ENCODE measurements around the gene PGC. TPM values are rescaled to one million over a fixed set of nuclear protein-coding genes. Genes with fewer than 3 reads are reported as not detected.
A peak's percentile ranks its signal among the peaks of the same experiment; 100 is the strongest.

The PGC gene
- total RNA-seq, 1 experiment from 2014 or later: not detected

DNA sequence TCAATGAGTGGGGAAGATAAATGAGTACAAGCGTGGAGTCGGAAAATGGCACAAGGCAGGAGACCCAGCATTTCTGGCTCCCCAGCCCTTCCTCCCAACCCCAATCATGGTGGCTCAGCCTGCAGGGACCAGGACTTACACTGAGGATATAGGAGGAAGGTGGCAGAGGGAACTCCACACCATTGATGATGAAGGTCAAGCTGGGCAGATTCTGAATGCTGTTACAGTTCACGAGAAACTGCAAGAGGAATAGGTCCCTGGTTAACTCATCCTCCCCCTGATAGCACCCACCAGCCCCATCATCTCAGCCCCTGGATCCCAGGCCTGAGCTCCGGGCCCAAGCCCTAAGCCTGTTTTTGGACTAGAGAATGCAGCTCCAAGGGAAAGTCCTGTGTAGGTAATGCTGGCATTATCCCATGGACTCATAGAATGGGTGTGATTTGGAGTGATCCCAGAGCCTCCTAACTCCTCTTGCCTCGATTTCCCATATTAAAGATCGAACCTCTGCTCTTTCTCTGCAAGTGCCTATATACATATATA, 9.5 kb downstream of the PGC start:
- H3K4me3 ChIP-seq: no peak overlapping the region
- no peaks in the 10 kb centered on the region for H3K36me3 ChIP-seq
- H3K27me3 ChIP-seq: no peaks in the 10 kb centered on the region
- DNase-seq: no peak
- H3K9me3 ChIP-seq: no peaks in the 10 kb centered on the region

- DNase-seq: no peak
- no peaks in the 10 kb centered on the region for H3K27me3 ChIP-seq
- H3K4me3 ChIP-seq: no peak overlapping the region
- no peaks in the 10 kb centered on the region for H3K9me3 ChIP-seq
- no peaks in the 10 kb centered on the region for H3K36me3 ChIP-seq
Observed at GRCh38 chr6:41736800-41737555, 10.2 kb downstream of the PGC start.

- Histone ChIP-seq H3K36me3 (no peaks in the 10 kb centered on the region), H3K4me3 (no peak overlapping the region), H3K27me3 (no peaks in the 10 kb centered on the region), H3K9me3 (no peaks in the 10 kb centered on the region)
- no peak for DNase-seq
Observed at GRCh38 chr6:41736186-41736733, 10.9 kb downstream of the PGC start.

- no peaks in the 10 kb centered on the region for H3K36me3 ChIP-seq
- DNase-seq: peak; percentile 85
- no peaks in the 10 kb centered on the region for H3K9me3 ChIP-seq
- peak within 1 kb of the TSS; percentile 58 for H3K4me3 ChIP-seq
- no peaks in the 10 kb centered on the region for H3K27me3 ChIP-seq
Observed at GRCh38 chr6:41735427-41736185, 11.6 kb downstream of the PGC start, which contains the start of gene TFEB. Gene TFEB, minus strand, starts transcription at chr6:41735608. Its CDS starts 44,395 bp downstream, at chr6:41691213.

DNA sequence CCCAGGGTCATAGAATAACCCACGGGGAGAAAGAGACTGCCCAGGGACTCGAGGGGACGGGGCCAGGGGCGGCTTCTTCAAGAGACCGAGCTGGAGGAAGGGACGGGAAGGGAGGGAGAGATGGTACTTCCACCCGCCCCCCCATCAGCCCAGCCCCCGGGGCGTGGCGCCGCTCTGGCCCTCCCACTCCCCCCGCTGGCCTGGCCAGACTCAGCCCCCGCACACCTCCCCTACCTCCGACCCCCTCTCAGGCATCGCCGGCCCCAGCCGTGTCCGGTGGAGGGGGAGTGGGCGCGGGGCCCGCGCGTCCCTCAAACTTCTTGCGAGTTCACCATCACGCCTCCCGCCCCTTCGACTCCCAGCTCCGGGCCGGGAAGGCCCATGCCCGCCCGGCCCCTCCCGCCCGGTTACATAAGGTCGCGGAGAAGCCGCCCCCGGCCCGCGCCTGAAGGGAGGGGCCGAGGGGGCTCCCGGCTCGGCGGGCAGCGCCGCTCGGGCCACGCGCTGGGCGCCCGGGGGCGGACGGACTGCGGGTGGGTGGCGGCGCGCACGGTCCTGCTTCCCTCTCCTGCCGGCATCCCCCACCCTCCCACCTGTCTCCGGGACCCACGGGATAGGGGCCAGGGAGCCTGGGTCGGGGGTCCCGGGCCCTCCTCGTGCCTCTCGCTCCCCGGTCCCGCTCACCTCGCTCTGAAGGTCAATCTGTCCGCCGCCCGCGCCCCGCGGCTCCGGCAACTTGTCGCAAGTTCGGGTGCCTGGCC, 12.4 kb downstream of the PGC start:
- H3K36me3 ChIP-seq: no peaks in the 10 kb centered on the region
- H3K27me3 ChIP-seq: no peaks in the 10 kb centered on the region
- H3K4me3 ChIP-seq: peak overlapping the region; percentile 58
- H3K9me3 ChIP-seq: no peaks in the 10 kb centered on the region
- peak; percentile 70 for DNase-seq

GRCh38 chr6:41733707-41734665, 13.2 kb downstream of the PGC start:
- Histone ChIP-seq H3K27me3 (no peaks in the 10 kb centered on the region), H3K9me3 (no peaks in the 10 kb centered on the region), H3K4me3 (peak overlapping the region; percentile 58), H3K36me3 (no peaks in the 10 kb centered on the region)
- peak; percentile 61 for DNase-seq

DNA sequence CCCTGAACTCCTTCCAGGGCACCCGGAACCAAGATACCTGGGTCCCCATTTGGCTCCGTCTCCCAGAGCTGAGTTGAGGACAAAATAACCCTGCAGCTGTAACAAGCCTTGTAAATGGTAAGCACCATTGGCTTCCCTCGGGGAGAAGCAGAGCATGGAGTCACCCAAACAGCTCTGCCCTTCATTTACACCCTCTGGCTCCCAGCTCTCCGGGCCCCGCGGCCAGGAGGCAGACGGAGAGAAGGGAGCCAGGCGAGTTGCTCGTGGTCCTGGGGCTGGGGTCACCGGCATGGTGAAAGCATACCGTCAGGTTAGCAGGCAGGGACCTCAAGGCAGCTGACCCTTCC, 13.9 kb downstream of the PGC start:
- no peaks in the 10 kb centered on the region for H3K9me3 ChIP-seq
- no peak overlapping the region; the same call in 1 of the 2 replicates for H3K4me3 ChIP-seq
- H3K27me3 ChIP-seq: no peaks in the 10 kb centered on the region
- H3K36me3 ChIP-seq: no peaks in the 10 kb centered on the region
- no peak for DNase-seq

DNA sequence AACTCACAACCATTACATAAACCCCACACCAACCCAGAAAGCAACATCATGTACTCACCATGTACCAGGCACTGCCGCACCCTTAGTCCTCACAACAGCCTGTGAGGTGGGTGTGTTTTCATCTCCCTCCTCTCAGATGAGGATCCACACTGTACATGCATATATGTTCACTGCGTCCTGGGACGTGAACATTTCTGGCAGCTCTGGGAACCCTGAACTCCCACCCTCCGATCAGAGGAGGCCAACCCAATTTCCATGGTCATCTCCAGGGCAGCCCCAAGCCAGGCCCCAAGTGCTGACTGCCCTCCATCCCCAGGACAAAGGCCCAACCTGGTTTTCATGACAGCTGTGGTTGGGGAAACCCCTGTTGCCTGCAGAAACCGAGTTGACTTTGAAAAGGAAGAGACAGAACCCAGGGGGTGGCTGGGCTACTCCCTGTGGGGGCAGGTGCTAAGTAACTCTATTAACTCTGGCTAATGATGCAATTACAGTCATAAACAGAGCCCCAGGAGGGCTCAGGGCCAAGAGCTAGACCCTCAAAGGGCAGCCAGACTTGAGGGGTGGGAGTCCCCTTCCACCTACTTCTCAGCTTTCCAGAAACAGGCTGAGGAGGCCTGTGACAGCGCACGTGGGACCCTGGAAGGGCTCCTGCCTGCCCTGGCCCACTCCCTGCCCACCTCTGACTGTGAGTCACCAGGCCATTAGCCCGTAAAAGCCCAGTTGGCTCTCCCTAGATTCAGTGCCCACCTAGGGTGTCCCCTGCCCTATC, 14.4 kb downstream of the PGC start:
- no peaks in the 10 kb centered on the region for H3K27me3 ChIP-seq
- H3K9me3 ChIP-seq: no peaks in the 10 kb centered on the region
- H3K4me3 ChIP-seq: no peak overlapping the region
- no peak for DNase-seq
- H3K36me3 ChIP-seq: no peaks in the 10 kb centered on the region

GRCh38 chr6:41732149-41732548, 15.0 kb downstream of the PGC start:
- no peaks in the 10 kb centered on the region for H3K36me3 ChIP-seq
- no peak for DNase-seq
- no peaks in the 10 kb centered on the region for H3K27me3 ChIP-seq
- no peaks in the 10 kb centered on the region for H3K9me3 ChIP-seq
- no peak overlapping the region for H3K4me3 ChIP-seq

- no peak for DNase-seq
- Histone ChIP-seq H3K36me3 (no peaks in the 10 kb centered on the region), H3K9me3 (no peaks in the 10 kb centered on the region), H3K27me3 (no peaks in the 10 kb centered on the region), H3K4me3 (no peak overlapping the region)
Observed at GRCh38 chr6:41731561-41732086, 15.6 kb downstream of the PGC start.

DNA sequence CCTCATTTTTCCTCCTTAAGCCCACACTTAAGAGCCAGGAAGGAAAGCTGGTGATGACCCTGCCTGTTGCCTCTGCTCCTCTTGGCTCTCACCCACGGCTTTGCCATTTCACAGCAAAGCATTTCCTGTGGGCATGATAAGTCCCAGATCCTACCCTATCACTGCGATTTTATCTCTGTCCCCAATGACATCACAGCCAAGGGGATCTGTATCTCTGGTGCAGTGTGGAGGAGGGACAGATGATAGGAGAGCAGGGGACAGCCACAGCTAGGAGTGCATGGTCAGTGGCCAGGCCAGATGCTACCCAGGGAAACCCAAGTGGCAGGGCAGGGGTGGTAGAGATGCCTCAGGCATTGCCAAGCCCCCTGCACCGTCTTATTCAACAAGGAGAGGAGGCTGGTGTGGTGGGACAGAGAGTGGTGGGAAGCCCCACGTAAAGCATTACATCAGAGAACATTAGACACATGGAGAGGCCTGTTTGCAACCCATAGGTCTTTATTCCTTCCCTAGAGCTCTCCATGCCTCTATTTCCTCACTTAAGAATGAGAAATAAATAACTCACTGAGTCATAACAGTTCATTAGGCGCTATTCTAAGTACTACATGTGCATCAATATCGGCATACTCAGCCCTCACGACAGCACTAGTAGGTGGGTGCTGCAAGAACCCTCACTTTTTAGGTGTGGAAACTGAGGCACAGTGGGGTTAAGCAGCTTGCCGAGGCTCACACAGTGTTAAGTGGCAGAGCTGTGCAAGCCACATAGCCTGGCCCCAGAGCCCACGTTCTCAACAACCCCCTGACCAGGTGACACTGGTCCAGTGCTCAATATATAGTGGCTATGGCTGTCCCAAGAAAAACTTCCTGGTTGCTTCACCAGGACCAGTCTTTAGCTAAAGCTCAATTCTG, 16.4 kb downstream of the PGC start:
- no peaks in the 10 kb centered on the region for H3K9me3 ChIP-seq

DNA sequence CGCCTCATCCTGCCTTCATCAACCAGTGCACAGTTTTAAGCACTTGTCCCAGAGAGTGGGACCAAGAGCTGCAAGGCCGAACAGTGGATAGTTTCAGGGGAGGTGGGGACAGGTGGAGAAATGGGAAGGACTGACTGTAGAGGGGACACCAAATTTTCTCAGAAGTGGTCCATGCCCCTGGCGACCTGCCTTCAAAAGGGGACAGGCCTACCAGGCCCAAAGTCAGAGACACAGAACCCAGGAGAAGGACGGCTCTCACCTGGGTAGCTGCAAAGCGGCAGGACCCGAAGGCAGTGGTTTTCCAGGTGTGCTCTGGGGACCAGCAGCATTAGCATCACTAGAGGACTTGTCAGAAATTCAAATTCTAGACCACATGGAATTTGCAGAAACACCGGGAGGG, 17.6 kb downstream of the PGC start:
- Histone ChIP-seq H3K4me3 (no peak overlapping the region), H3K27me3 (no peaks in the 10 kb centered on the region), H3K9me3 (no peaks in the 10 kb centered on the region), H3K36me3 (no peaks in the 10 kb centered on the region)
- no peak for DNase-seq

More for the DNA sequence above, 16.4 kb downstream of the PGC start:
- DNase-seq: no peak
- H3K4me3 ChIP-seq: no peak overlapping the region
- no peaks in the 10 kb centered on the region for H3K36me3 ChIP-seq
- no peaks in the 10 kb centered on the region for H3K27me3 ChIP-seq

DNA sequence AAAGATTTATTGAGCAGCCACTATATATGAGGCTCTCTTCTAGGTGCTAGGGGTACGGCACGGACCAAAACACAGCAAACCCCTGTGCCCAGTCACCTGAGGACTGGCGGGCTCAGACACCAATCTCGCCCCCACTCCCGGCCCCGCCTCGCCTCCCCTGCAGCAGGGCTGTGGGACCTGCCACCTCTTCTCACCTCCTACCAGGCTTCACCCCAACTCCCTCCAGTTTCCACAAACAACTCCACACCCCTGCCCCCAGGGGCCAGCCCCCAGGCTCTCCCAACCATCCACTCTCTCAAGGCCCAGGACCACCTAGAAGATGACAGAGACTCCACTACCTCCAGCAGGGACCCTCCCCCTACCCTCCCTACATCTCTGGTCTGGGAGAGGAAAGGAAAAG, 18.2 kb downstream of the PGC start:
- no peak for DNase-seq
- Histone ChIP-seq H3K27me3 (no peaks in the 10 kb centered on the region), H3K9me3 (no peaks in the 10 kb centered on the region), H3K36me3 (no peaks in the 10 kb centered on the region), H3K4me3 (no peak overlapping the region)

Data from MG63 (cell line).